ENCODE measurements around the gene C16orf95.

The C16orf95 gene

GRCh38 chr16:87316923-87317749, at the start of gene C16orf95:
C16orf95 (minus strand) TSS chr16:87317392; CDS start chr16:87317242, 150 bp downstream.
- TF ChIP-seq RAD21 (IDR thresholded peaks at IDR 0.05; ENCODE audit: low read depth) (peak; percentile 32; the same call in 1 of the 2 replicates), MAX (IDR thresholded peaks at IDR 0.05) (peak; percentile 60; the same call in 1 of the 2 replicates), EGR1 (IDR thresholded peaks at IDR 0.05) (peak; percentile 11; the same call in 1 of the 2 replicates), TCF12 (IDR thresholded peaks at IDR 0.05; ENCODE audit: low read depth) (no peak), ZBTB7A (IDR thresholded peaks at IDR 0.05; ENCODE audit: low read depth) (peak; percentile 69), CREB1 (IDR thresholded peaks at IDR 0.05; ENCODE audit: low read depth) (no peak; the same call in 1 of the 2 replicates), TAF1 (IDR thresholded peaks at IDR 0.05; ENCODE audit: low read depth) (peak; percentile 82), YY1 (IDR thresholded peaks at IDR 0.05; ENCODE audit: low read depth) (peak; percentile 65; the same call in 1 of the 2 replicates)

GRCh38 chr16:87366930-87367329, 49.7 kb upstream of the C16orf95 start:
- TF ChIP-seq USF1 (IDR thresholded peaks at IDR 0.05) (no peak), REST (IDR thresholded peaks at IDR 0.05; ENCODE audit: low read depth) (no peak), EGR1 (IDR thresholded peaks at IDR 0.05) (no peak), NFIC (IDR thresholded peaks at IDR 0.05) (no peak), EP300 (IDR thresholded peaks at IDR 0.05; ENCODE audit: borderline replicate concordance) (no peak), RAD21 (IDR thresholded peaks at IDR 0.05; ENCODE audit: low read depth) (no peak), TAF1 (IDR thresholded peaks at IDR 0.05; ENCODE audit: low read depth) (no peak), FOXM1 (IDR thresholded peaks at IDR 0.05; ENCODE audit: borderline replicate concordance, low read depth) (no peak), YY1 (IDR thresholded peaks at IDR 0.05; ENCODE audit: low read depth) (no peak), ZBTB7A (IDR thresholded peaks at IDR 0.05; ENCODE audit: low read depth) (no peak), CREB1 (IDR thresholded peaks at IDR 0.05; ENCODE audit: low read depth) (no peak), TEAD4 (IDR thresholded peaks at IDR 0.05) (no peak), TCF12 (IDR thresholded peaks at IDR 0.05; ENCODE audit: low read depth) (no peak), MAX (IDR thresholded peaks at IDR 0.05) (no peak), CEBPB (IDR thresholded peaks at IDR 0.05) (no peak)

- no peak for TF ChIP-seq REST (IDR thresholded peaks at IDR 0.05; ENCODE audit: low read depth)
- TF ChIP-seq USF1 (IDR thresholded peaks at IDR 0.05): no peak
- no peak for TF ChIP-seq CREB1 (IDR thresholded peaks at IDR 0.05; ENCODE audit: low read depth)
- no peak for TF ChIP-seq TCF12 (IDR thresholded peaks at IDR 0.05; ENCODE audit: low read depth)
- no peak for TF ChIP-seq CEBPB (IDR thresholded peaks at IDR 0.05)
- TF ChIP-seq TAF1 (IDR thresholded peaks at IDR 0.05; ENCODE audit: low read depth): no peak
- no peak for TF ChIP-seq EGR1 (IDR thresholded peaks at IDR 0.05)
- TF ChIP-seq MAX (IDR thresholded peaks at IDR 0.05): no peak
- no peak for TF ChIP-seq YY1 (IDR thresholded peaks at IDR 0.05; ENCODE audit: low read depth)
- no peak for TF ChIP-seq FOXM1 (IDR thresholded peaks at IDR 0.05; ENCODE audit: borderline replicate concordance, low read depth)
- no peak for TF ChIP-seq ZBTB7A (IDR thresholded peaks at IDR 0.05; ENCODE audit: low read depth)
- TF ChIP-seq RAD21 (IDR thresholded peaks at IDR 0.05; ENCODE audit: low read depth): no peak
- TF ChIP-seq NFIC (IDR thresholded peaks at IDR 0.05): no peak
- TF ChIP-seq TEAD4 (IDR thresholded peaks at IDR 0.05): no peak
- TF ChIP-seq EP300 (IDR thresholded peaks at IDR 0.05; ENCODE audit: borderline replicate concordance): no peak
These were observed 49.1 kb upstream of the C16orf95 start for GRCh38 chr16:87366288-87366687.

- no peak for TF ChIP-seq EGR1 (IDR thresholded peaks at IDR 0.05)
- TF ChIP-seq CREB1 (IDR thresholded peaks at IDR 0.05; ENCODE audit: low read depth): no peak
- no peak for TF ChIP-seq CEBPB (IDR thresholded peaks at IDR 0.05)
- TF ChIP-seq FOXM1 (IDR thresholded peaks at IDR 0.05; ENCODE audit: borderline replicate concordance, low read depth): no peak
- TF ChIP-seq MAX (IDR thresholded peaks at IDR 0.05): no peak
- TF ChIP-seq TEAD4 (IDR thresholded peaks at IDR 0.05): no peak
- TF ChIP-seq EP300 (IDR thresholded peaks at IDR 0.05; ENCODE audit: borderline replicate concordance): no peak
- TF ChIP-seq TCF12 (IDR thresholded peaks at IDR 0.05; ENCODE audit: low read depth): no peak
- TF ChIP-seq ZBTB7A (IDR thresholded peaks at IDR 0.05; ENCODE audit: low read depth): no peak
- TF ChIP-seq YY1 (IDR thresholded peaks at IDR 0.05; ENCODE audit: low read depth): no peak
- TF ChIP-seq REST (IDR thresholded peaks at IDR 0.05; ENCODE audit: low read depth): no peak
- TF ChIP-seq USF1 (IDR thresholded peaks at IDR 0.05): no peak
- no peak for TF ChIP-seq RAD21 (IDR thresholded peaks at IDR 0.05; ENCODE audit: low read depth)
- no peak for TF ChIP-seq TAF1 (IDR thresholded peaks at IDR 0.05; ENCODE audit: low read depth)
- TF ChIP-seq NFIC (IDR thresholded peaks at IDR 0.05): no peak
These were observed 48.0 kb upstream of the C16orf95 start for GRCh38 chr16:87365021-87365713.

All from Ishikawa (cell line).